ENCODE measurements around the gene UBXN7. TPM values are rescaled to one million over a fixed set of nuclear protein-coding genes. Genes with fewer than 3 reads are reported as not detected.
"Not testable (repeated sequence)": the region's sequence is repeated elsewhere in the genome, so short reads cannot be mapped to it uniquely, and the experiment has no call there.

Gene UBXN7
- total RNA-seq, 1 donor from 2014 or later = 11.8 TPM

- no peak for TF ChIP-seq CTCF (IDR thresholded peaks at IDR 0.05; ENCODE audit: insufficient read depth, low read length, severe bottlenecking)
- no peak overlapping the region for H3K4me3 ChIP-seq (ENCODE audit: low read depth, low read length)
- H3K36me3 ChIP-seq (ENCODE audit: control insufficient read depth, insufficient read depth, low read length) = no peaks in the 10 kb centered on the region
- DNase-seq (ENCODE audit: low read depth) (no peak), FAIRE-seq (no peak)
- no peaks in the 10 kb centered on the region for H3K27me3 ChIP-seq (ENCODE audit: control insufficient read depth, insufficient read depth, low read length)
Observed at GRCh38 chr3:196463478-196463756, 31.2 kb upstream of the UBXN7 start.

DNA sequence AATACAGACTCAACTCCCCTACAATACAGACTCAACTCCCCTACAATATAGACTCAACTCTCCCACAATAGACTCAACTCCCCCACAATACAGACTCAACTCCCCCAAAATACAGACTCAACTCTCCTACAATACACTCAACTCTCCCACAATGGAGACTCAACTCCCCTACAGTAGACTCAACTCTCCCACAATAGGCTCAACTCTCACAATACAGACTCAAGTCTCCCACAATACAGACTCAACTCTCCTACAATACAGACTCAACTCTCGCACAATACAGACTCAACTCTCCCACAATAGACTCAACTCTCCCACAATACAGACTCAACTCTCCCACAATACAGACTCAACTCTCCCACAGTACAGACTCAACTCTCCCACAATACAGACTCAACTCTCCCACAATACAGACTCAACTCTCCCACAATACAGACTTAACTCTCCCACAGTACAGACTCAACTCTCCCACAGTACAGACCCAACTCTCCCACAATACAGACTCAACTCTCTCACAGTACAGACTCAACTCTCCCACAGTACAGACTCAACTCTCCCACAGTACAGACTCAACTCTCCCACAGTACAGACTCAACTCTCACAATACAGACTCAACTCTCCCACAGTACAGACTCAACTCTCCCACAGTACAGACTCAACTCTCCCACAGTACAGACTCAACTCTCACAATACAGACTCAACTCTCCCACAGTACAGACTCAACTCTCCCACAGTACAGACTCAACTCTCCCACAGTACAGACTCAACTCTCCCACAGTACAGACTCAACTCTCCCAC is 30.7 kb upstream of the UBXN7 start:
- H3K4me3 ChIP-seq (ENCODE audit: low read depth, low read length); H3K27me3 ChIP-seq (ENCODE audit: control insufficient read depth, insufficient read depth, low read length); FAIRE-seq: not testable (repeated sequence)

DNA sequence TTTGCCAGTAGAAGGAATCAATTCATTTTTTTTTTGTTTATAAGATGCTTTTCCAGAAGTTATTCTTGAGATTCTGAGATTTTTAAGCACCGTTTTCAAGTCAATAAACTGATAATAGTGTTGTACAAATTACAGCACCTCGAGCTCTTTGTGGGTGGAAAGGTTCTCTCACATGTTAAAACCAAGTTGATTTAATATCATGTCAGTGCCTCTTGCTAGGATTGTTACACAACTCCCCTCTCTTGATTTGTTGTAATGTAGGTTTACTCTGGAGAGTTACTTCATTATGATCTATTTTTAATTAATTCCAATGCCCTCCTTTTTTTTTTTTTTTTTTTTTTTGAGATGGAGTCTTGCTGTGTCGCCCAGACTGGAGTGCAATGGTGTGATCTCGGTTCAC is 25.8 kb upstream of the UBXN7 start:
- no peak for FAIRE-seq

More for the DNA sequence above, 30.7 kb upstream of the UBXN7 start:
- not testable (repeated sequence) for DNase-seq (ENCODE audit: low read depth); H3K36me3 ChIP-seq (ENCODE audit: control insufficient read depth, insufficient read depth, low read length)

DNA sequence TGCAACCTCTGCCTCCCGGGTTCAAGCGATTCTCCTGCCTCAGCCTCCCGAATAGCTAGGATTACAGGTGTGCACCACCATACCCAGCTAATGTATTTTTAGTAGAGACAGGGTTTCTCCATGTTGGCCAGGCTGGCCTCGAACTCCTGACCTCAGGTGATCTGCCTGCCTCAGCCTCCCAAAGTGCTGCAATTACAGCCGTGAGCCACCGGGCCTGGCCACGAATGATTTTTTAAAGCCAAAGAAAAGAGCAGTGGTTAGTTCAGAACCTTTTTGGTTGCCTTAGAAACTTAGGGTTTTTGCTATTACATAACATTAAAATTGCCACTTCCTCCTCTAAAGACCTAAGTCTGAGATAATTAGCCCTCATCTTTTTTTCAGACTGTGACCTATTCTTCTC is 25.2 kb upstream of the UBXN7 start:
- FAIRE-seq = not testable (repeated sequence)

More for the DNA sequence above, 25.8 kb upstream of the UBXN7 start:
- H3K4me3 ChIP-seq (ENCODE audit: low read depth, low read length) = no peak overlapping the region
- TF ChIP-seq CTCF (IDR thresholded peaks at IDR 0.05; ENCODE audit: insufficient read depth, low read length, severe bottlenecking) = no peak
- no peaks in the 10 kb centered on the region for H3K36me3 ChIP-seq (ENCODE audit: control insufficient read depth, insufficient read depth, low read length)
- DNase-seq (ENCODE audit: low read depth) = no peak
- no peaks in the 10 kb centered on the region for H3K27me3 ChIP-seq (ENCODE audit: control insufficient read depth, insufficient read depth, low read length)

DNA sequence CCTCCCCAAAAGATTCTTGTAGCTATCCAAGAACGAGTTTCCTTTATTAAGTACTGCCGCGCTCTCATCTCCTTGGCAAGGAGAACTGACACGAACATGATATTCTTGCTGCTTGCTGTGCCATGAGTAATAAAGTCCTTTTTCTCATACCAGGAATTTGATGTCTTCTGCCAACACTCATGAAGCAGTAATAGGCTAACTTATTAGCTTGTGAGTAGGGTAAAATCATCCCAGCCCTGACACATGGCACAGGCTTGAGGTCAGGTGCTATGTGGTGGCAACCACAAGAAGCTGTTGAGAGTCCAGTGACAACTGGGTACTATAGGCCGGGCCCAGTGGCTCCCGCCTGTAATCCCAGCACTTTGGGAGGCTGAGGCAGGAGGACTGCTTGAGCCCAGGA is 22.7 kb upstream of the UBXN7 start:
- no peak for DNase-seq (ENCODE audit: low read depth)
- H3K4me3 ChIP-seq (ENCODE audit: low read depth, low read length) = no peak overlapping the region
- no peak for TF ChIP-seq CTCF (IDR thresholded peaks at IDR 0.05; ENCODE audit: insufficient read depth, low read length, severe bottlenecking)
- no peak for FAIRE-seq
- H3K36me3 ChIP-seq (ENCODE audit: control insufficient read depth, insufficient read depth, low read length) = no peaks in the 10 kb centered on the region
- no peaks in the 10 kb centered on the region for H3K27me3 ChIP-seq (ENCODE audit: control insufficient read depth, insufficient read depth, low read length)

More for the DNA sequence above, 25.2 kb upstream of the UBXN7 start:
- not testable (repeated sequence) for DNase-seq (ENCODE audit: low read depth); H3K27me3 ChIP-seq (ENCODE audit: control insufficient read depth, insufficient read depth, low read length); H3K4me3 ChIP-seq (ENCODE audit: low read depth, low read length); H3K36me3 ChIP-seq (ENCODE audit: control insufficient read depth, insufficient read depth, low read length)

- not testable (repeated sequence) for H3K4me3 ChIP-seq (ENCODE audit: low read depth, low read length); H3K27me3 ChIP-seq (ENCODE audit: control insufficient read depth, insufficient read depth, low read length); DNase-seq (ENCODE audit: low read depth); H3K36me3 ChIP-seq (ENCODE audit: control insufficient read depth, insufficient read depth, low read length); FAIRE-seq
Observed at GRCh38 chr3:196445391-196445790, 13.2 kb upstream of the UBXN7 start.

GRCh38 chr3:196444500-196444894 is 12.3 kb upstream of the UBXN7 start:
- no peak overlapping the region for H3K4me3 ChIP-seq (ENCODE audit: low read depth, low read length)
- H3K36me3 ChIP-seq (ENCODE audit: control insufficient read depth, insufficient read depth, low read length) = no peaks in the 10 kb centered on the region
- no peak for DNase-seq (ENCODE audit: low read depth)
- TF ChIP-seq CTCF (IDR thresholded peaks at IDR 0.05; ENCODE audit: insufficient read depth, low read length, severe bottlenecking) = no peak
- FAIRE-seq = no peak
- no peaks in the 10 kb centered on the region for H3K27me3 ChIP-seq (ENCODE audit: control insufficient read depth, insufficient read depth, low read length)
